HL-60 (cell line): ENCODE data around the gene ALMS1.
"Not testable (repeated sequence)": the region's sequence is repeated elsewhere in the genome, so short reads cannot be mapped to it uniquely, and the experiment has no call there.

Experiments
- CTCF ChIP-seq: IDR thresholded peaks from one replicate; pipeline ENCODE4 v1.5.1; 2011; ENCODE audit warnings: low read length, control low read depth, inconsistent platforms; ENCODE audit not compliant: insufficient read depth
- POLR2AphosphoS5 ChIP-seq: IDR thresholded peaks from 2 replicates; pipeline ENCODE4 v1.6.1; 2012; ENCODE audit warnings: low read depth
- REST ChIP-seq: IDR thresholded peaks from 2 replicates; pipeline ENCODE4 v1.6.1; 2012; ENCODE audit warnings: low read depth; ENCODE audit not compliant: insufficient replicate concordance
- SPI1 ChIP-seq: IDR thresholded peaks from 2 replicates; pipeline ENCODE4 v1.6.1; 2012; ENCODE audit warnings: low read depth, mild to moderate bottlenecking, borderline replicate concordance

- TF ChIP-seq REST, CTCF, POLR2AphosphoS5: not testable (repeated sequence)
- TF ChIP-seq SPI1 = peak; percentile 60; the same call in 1 of the 2 replicates
These were observed 240.6 kb downstream of the ALMS1 start for GRCh38 chr2:73626237-73626636.
